CD4-positive, alpha-beta T cell treated with Interleukin-15 for 1 hour (primary cell): ENCODE measurements around the gene AK3.
A peak's percentile ranks its signal among the peaks of the same experiment; 100 is the strongest.
"Not testable (repeated sequence)": the region's sequence is repeated elsewhere in the genome, so short reads cannot be mapped to it uniquely, and the experiment has no call there.

Experiments
- DNase-seq: peaks from one replicate; pipeline ENCODE4 v3.0.0-alpha.2; 2020

AK3 gene

GRCh38 chr9:4662989-4663792 lies 77.8 kb downstream of the AK3 start:
- no peak for DNase-seq

- peak; percentile 71 for DNase-seq
Observed at GRCh38 chr9:4662108-4662988, 78.7 kb downstream of the AK3 start, which contains the start of gene PLPP6. Gene PLPP6 (plus strand): TSS chr9:4662294. CDS start chr9:4662376, 82 bp downstream.

- DNase-seq = no peak
Observed at GRCh38 chr9:4661611-4662010, 79.4 kb downstream of the AK3 start.

GRCh38 chr9:4661165-4661564 lies 79.8 kb downstream of the AK3 start:
- DNase-seq = no peak

GRCh38 chr9:4660665-4661064 lies 80.3 kb downstream of the AK3 start:
- not testable (repeated sequence) for DNase-seq
